Panc1 (cell line): ENCODE results near the gene RPP25L. TPM values are rescaled to one million over a fixed set of nuclear protein-coding genes. Genes with fewer than 3 reads are reported as not detected.

ENCODE experiments used
- ATAC-seq: fragments of 200-7000 bp; cut with Tn5 transposase; 2 replicates; pipeline ENCODE4 v1.9.1; 2020; ENCODE audit warnings: mild to moderate bottlenecking, moderate library complexity
- BruUV-seq: library from RNA; stranded (reverse); fragments of 400-500 nt; replicated peaks from 2 replicates; lab custom pipeline; 2021; lab: Mats Ljungman, UMichigan
- CTCF ChIA-PET: fragments of 300-600 bp; sonication (Branson Sonifier 250); formaldehyde crosslinking; loops from one replicate; lab custom pipeline; 2022; ENCODE audit warnings: antibody characterized with exemption; lab: Charles Lee
- POLR2A ChIA-PET: fragments of 300-600 bp; sonication (Branson Sonifier 250); formaldehyde crosslinking; loops from one replicate; lab custom pipeline; 2022; ENCODE audit warnings: antibody characterized with exemption; lab: Charles Lee
- DNase-seq: peaks from one replicate; pipeline ENCODE4 v3.0.0-alpha.2; 2010; ENCODE audit warnings: low read depth, low spot score
- H3K27ac ChIP-seq: 2 replicates; pipeline ENCODE4 v1.5.1; 2011; ENCODE audit warnings: mild to moderate bottlenecking, low read length, inconsistent platforms
- H3K27me3 ChIP-seq: fragments of 200-500 bp; sonication (Bioruptor generic); 2 replicates; pipeline ENCODE4 v1.6.0; 2014; ENCODE audit warnings: low read length, inconsistent platforms; ENCODE audit not compliant: control insufficient read depth, insufficient read depth
- H3K36me3 ChIP-seq: fragments of 200-500 bp; sonication (Bioruptor generic); 2 replicates; pipeline ENCODE4 v1.5.1; 2014; ENCODE audit warnings: inconsistent platforms, mild to moderate bottlenecking, low read length, moderate library complexity; ENCODE audit not compliant: control insufficient read depth, insufficient read depth
- H3K4me1 ChIP-seq: 2 replicates; pipeline ENCODE4 v1.5.1; 2011; ENCODE audit warnings: inconsistent platforms, mild to moderate bottlenecking, low read length, moderate library complexity; ENCODE audit not compliant: control insufficient read depth, insufficient read depth
- H3K4me3 ChIP-seq, 2 experiments: 2 replicates each; pipeline ENCODE4 v1.5.1; 2011 to 2012; ENCODE audit warnings: low read depth in 2 of 2, low read length in 2 of 2, mild to moderate bottlenecking in 2 of 2, inconsistent platforms in 1 of 2, moderate library complexity in 1 of 2
- H3K9me3 ChIP-seq: fragments of 200-500 bp; sonication (Bioruptor generic); 2 replicates; pipeline ENCODE4 v1.5.1; 2014; ENCODE audit warnings: low read depth, mild to moderate bottlenecking, inconsistent platforms, low read length, moderate library complexity; ENCODE audit not compliant: control insufficient read depth, insufficient read depth
- CTCF ChIP-seq: fragments of 450-650 bp; IDR thresholded peaks from 2 replicates; pipeline ENCODE4 v1.5.1; 2017; ENCODE audit warnings: mild to moderate bottlenecking
- POLR2AphosphoS5 ChIP-seq: IDR thresholded peaks from 2 replicates; pipeline ENCODE4 v1.6.1; 2012; ENCODE audit warnings: mild to moderate bottlenecking, low read depth, low read length, moderate library complexity
- REST ChIP-seq, 2 experiments: IDR thresholded peaks; 2 replicates each; pipeline ENCODE4 v1.6.1; 2011 to 2012; ENCODE audit warnings: low read depth in 2 of 2, control low read depth in 1 of 2, low read length in 1 of 2, mild to moderate bottlenecking in 1 of 2, moderate library complexity in 1 of 2; ENCODE audit not compliant: insufficient read depth in 1 of 2
- SIN3A ChIP-seq: IDR thresholded peaks from 2 replicates; pipeline ENCODE4 v1.6.1; 2012; ENCODE audit warnings: low read depth, mild to moderate bottlenecking, low read length, moderate library complexity, borderline replicate concordance; ENCODE audit not compliant: insufficient read depth
- TCF7L2 ChIP-seq: IDR thresholded peaks from 2 replicates; pipeline ENCODE4 v1.6.1; 2011; ENCODE audit warnings: mild to moderate bottlenecking, low read depth, low read length, inconsistent platforms
- in situ Hi-C: cut with HindIII; loops from 2 replicates; pipeline ENCODE4 v1.10.0; 2016; ENCODE audit warnings: low sequenced_read_pairs, low pct_unique_long_range_greater_than_20kb
- intact Hi-C: fragments of 100-400 bp; cut with micrococcal nuclease; formaldehyde crosslinking; loops from one replicate; pipeline ENCODE4 v1.10.0; 2022; ENCODE audit not compliant: unreplicated experiment
- total RNA-seq: library from RNA; stranded (reverse); gene quantifications from one replicate; pipeline ENCODE4 v1.2.1, GENCODE V29; 2021; ENCODE audit not compliant: unreplicated experiment

Gene RPP25L
- total RNA-seq, 1 experiment from 2014 or later = 30.4 TPM

GRCh38 chr9:34653151-34654072 is 41.5 kb upstream of the RPP25L start:
- Histone ChIP-seq H3K4me3 (no peak overlapping the region), H3K9me3 (no peaks in the 10 kb centered on the region), H3K27me3 (no peaks in the 10 kb centered on the region), H3K36me3 (no peaks in the 10 kb centered on the region), H3K27ac (peak overlapping the region; percentile 95), H3K4me1 (peaks cover 25% of the 10 kb centered on the region)
- ATAC-seq (no peak), DNase-seq (no peak)
- TF ChIP-seq SIN3A = no peak
- TF ChIP-seq TCF7L2 = no peak
- TF ChIP-seq CTCF = no peak
- no peak for TF ChIP-seq REST (IDR thresholded peaks at IDR 0.05; ENCODE audit: insufficient read depth in 1 of 2, low read depth in 2 of 2, low read length in 1 of 2)
- no peak for TF ChIP-seq POLR2AphosphoS5
- in situ Hi-C loops = no loop called here
- intact Hi-C loops = no loop called here
- CTCF ChIA-PET = no interaction called here
- POLR2A ChIA-PET = no interaction called here
- no TSS peak for BruUV-seq

GRCh38 chr9:34652602-34653000 is 40.7 kb upstream of the RPP25L start:
- Histone ChIP-seq H3K27ac (peak overlapping the region; percentile 95), H3K9me3 (no peaks in the 10 kb centered on the region), H3K4me3 (peak overlapping the region; percentile 37 to 75), H3K4me1 (peaks cover 31% of the 10 kb centered on the region), H3K27me3 (no peaks in the 10 kb centered on the region), H3K36me3 (no peaks in the 10 kb centered on the region)
- ChIA-PET POLR2A (interaction anchor here (0.6 kb wide), 1 partner anchor 114 kb away, joined by 21 read pairs; no protein-coding TSS in a partner anchor), CTCF (no interaction called here)
- in situ Hi-C loops (no loop called here), intact Hi-C loops (no loop called here)
- TF ChIP-seq TCF7L2 (no peak), POLR2AphosphoS5 (no peak), SIN3A (no peak), CTCF (no peak), REST (IDR thresholded peaks at IDR 0.05; ENCODE audit: insufficient read depth in 1 of 2, low read depth in 2 of 2, low read length in 1 of 2) (no peak)
- ATAC-seq (no peak), DNase-seq (no peak)
- BruUV-seq = no TSS peak
